GM12801 (cell line): ENCODE data around the gene OR10A2.

ENCODE experiments used
- TF ChIP-seq, protein P1 (sequence below): IDR thresholded peaks from one replicate; pipeline ENCODE4 v1.5.1; 2011; ENCODE audit warnings: control low read depth; ENCODE audit not compliant: insufficient read length; ENCODE audit errors: extremely low read depth

The OR10A2 gene

DNA sequence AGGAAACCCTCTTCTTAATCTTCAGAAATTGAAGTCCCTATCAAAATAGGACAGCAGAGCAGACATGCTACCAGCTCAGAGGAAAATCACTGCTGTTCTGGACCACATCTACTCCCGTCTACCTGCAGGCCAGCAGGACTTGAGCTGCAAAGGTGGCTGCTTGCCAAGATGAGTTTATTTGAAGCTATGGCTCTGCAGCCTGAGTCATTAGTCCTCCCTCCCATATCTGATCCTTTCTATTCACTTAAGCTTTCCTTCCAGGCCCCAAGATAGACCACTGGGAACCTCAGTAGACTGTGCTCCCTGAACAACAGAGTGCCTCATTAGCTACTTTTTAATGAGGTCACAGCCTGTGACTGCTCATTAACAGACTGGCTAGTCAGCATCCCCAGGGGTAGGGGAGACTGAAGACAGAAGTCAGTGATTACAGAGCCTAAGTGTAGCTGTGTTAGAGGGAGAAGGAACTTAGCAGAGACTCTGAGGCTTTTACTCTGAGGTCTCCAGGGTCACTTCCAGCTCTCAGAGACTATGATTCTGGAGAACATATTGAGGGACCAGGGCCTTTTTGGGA lies 6.8 kb upstream of the OR10A2 start:
- TF ChIP-seq, protein P1, sequence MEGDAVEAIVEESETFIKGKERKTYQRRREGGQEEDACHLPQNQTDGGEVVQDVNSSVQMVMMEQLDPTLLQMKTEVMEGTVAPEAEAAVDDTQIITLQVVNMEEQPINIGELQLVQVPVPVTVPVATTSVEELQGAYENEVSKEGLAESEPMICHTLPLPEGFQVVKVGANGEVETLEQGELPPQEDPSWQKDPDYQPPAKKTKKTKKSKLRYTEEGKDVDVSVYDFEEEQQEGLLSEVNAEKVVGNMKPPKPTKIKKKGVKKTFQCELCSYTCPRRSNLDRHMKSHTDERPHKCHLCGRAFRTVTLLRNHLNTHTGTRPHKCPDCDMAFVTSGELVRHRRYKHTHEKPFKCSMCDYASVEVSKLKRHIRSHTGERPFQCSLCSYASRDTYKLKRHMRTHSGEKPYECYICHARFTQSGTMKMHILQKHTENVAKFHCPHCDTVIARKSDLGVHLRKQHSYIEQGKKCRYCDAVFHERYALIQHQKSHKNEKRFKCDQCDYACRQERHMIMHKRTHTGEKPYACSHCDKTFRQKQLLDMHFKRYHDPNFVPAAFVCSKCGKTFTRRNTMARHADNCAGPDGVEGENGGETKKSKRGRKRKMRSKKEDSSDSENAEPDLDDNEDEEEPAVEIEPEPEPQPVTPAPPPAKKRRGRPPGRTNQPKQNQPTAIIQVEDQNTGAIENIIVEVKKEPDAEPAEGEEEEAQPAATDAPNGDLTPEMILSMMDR, result no peak

GRCh38 chr11:6856871-6857270 lies 6.0 kb upstream of the OR10A2 start:
- TF ChIP-seq, protein P1, result no peak

DNA sequence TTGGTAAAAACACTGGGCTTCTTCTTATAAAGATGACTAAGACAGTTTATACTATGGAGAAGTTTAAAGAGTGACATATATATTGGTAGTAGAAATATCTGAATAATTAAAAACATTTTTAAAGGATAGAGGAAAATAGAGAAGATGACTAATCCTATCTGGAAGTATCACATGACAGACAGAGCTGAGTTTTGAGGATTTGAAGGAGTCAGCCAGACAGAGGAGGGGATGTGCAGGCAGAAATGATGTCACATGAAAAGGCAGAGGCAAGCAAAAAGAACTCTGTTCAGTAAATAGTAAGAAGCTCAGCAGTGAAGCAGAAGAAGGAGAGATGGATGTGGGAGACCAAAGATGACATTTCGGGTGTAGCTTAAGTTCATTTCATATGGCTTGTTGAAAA lies 1.6 kb downstream of the OR10A2 start:
- TF ChIP-seq, protein P1, result no peak

- TF ChIP-seq, protein P1, result no peak
These were observed 8.4 kb downstream of the OR10A2 start for GRCh38 chr11:6871278-6871677.

DNA sequence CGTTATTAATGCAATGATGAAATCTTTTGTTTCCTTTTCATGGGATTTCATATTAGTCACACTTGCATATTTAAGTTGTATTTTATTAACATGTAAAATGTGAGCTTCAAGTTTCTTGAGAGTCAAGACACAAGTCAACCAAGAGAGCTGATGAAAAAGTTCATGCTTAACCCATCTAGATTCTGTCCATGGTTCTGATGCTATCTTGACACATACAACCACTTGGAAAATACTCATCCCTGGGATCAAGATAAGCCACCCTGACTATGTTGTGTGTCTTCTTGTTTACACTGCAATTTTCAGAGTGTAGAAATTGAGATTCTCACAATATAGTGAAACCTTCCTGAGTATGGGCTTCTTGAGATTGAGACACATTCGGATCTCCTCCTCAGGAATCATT lies 12.9 kb downstream of the OR10A2 start:
- TF ChIP-seq, protein P1, result no peak

DNA sequence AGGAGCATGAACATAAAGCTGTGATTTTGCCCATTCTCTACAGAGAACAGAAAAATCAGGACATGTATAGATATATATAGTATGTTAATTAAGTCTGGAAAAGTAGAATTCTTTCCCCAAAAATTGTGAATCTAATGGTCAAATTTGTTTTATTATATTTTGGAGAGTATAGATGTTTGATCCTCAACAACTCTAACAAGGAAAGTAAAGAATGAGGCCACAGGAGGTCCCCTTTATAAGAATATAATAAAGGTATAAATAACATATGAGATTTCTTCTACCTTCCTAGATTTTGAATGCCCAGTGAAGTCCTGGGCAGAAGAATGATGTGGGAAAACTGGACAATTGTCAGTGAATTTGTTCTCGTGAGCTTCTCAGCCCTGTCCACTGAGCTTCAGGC lies 13.5 kb downstream of the OR10A2 start, which contains the start of gene OR10A4:
Gene OR10A4 (plus strand): TSS at position 301 of the 400 bp plus-strand sequence. CDS start 23 bp downstream, at position 324.
- TF ChIP-seq, protein P1, result no peak

- TF ChIP-seq, protein P1, result no peak
These were observed 14.1 kb downstream of the OR10A2 start for GRCh38 chr11:6876914-6877313.
